GM18508 (cell line): ENCODE data around the gene YY2.
"Not testable (repeated sequence)": the region's sequence is repeated elsewhere in the genome, so short reads cannot be mapped to it uniquely, and the experiment has no call there.

Experiments
- ATAC-seq: cut with Tn5 transposase; IDR thresholded peaks from one replicate; pipeline ENCODE4 v1.9.1; 2021; ENCODE audit warnings: moderate number of reproducible peaks; ENCODE audit not compliant: insufficient read depth, unreplicated experiment

The YY2 gene

DNA sequence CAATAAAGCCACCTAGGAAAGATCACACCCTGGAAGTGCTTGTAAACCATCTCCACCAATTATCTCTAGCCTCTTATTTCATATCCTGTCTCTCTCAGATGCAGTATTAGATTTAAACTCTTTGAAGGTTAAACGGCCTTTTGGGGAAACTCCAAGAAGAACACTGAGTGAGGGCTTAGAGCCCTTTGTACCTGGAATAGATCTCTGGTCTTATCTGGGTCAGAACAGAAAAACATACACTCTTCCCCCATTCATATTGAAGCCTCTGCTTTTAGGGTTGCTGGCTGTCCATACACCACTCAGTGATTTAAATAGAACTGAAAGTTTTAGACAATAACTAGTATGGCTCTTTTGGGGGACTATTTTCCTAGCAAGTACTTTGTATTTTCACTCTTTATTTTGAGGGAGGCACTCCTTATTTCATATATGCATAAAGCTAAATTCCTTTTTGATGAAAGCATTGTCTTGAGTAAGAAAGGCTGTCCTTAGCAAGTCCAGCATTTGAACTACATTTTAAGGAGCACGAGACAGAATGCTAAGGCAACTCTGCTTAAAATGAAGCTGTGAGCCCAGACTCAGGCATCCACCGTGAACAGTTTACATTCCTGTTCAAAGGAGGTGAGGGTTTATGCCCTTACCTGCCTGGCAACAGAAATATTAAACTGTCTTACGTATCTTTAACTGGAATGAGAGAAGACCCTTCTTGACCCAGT, 17.4 kb downstream of the YY2 start:
- no peak for ATAC-seq

GRCh38 chrX:21874182-21874581, 18.4 kb downstream of the YY2 start:
- ATAC-seq, result not testable (repeated sequence)

DNA sequence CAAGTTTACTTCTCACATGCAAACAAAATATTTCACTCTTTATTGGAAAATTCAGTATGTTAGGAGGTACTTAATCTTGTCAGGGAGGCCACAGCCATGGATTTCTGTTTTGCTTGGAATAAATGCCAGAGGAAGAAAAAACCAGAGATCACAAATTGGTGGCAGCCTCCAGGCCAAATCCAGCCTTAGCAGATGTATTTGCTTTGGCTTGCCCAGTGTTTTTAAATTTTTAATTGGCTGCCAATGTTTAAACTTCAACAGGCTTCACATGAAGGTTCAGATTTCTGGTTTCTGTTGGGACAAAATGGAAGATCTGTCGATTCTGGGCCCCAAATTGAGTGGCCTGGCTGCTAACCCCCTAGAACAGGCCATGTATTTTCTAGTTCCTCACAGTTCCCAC, 19.2 kb downstream of the YY2 start:
- ATAC-seq, result no peak

- ATAC-seq, result no peak
Measured at GRCh38 chrX:21881881-21882574, 26.2 kb downstream of the YY2 start.

- ATAC-seq, result no peak
Measured at GRCh38 chrX:21883258-21883657, 27.5 kb downstream of the YY2 start.

GRCh38 chrX:21885568-21885967, 29.8 kb downstream of the YY2 start:
- ATAC-seq, result no peak

GRCh38 chrX:21905313-21905712, 49.5 kb downstream of the YY2 start:
- no peak for ATAC-seq

DNA sequence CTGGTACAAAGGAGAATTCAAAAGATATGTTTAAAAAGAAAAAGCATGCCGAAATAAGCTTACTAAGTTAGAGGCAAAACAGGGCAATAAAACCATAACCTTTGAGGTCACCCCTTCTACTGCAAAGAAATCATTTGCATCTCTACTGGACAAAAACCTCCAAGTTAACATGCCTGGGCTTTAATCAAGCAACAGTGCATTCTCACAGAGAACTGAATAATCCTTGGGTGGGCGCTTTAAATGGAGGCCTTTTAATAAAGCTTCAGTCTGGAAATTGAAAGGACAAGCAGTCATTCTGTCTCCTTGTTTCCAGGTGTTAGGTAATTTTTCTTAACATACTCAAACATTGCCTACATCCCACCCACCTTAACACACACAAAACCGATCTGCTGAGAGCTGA, 50.2 kb downstream of the YY2 start:
- ATAC-seq, result no peak

- ATAC-seq, result no peak
Measured at GRCh38 chrX:21907260-21907659, 51.5 kb downstream of the YY2 start.
